ENCODE measurements around the gene FSD1.

DNA sequence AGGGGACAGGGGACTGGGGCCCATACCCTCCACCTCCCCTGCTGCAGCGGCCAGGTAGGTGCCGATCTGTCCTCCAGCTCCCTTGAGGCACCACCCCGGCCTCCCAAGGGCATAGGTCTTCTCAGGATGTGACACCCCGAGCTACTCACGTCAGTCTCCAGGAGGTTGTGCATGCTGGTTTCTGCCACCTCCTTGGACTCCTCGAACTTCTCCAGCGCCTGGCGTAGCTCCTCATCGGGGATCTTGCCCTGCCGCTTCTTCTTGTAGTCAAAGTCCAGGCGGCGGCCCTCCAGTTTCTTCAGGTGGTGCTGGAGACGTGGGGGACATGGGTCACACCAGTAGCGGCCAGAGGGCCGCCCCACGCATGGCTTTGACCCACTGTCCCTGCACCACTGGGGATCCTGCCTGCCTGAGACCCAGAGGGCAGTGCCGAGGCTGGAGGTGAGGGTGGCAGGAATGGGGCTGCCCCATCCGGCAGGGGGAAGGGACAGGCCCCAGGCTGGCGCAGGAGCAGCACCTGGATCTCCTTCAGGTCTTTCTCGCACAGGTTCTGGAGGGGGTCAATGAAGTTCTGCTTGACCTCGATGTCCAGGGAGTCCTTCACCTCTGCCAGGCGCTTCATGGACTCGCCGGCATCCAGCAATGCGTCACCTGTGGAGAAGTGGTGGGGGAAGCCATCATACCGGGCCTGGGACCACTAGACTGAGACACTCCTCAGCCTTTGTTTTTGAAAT lies 59.3 kb downstream of the FSD1 start:
- TF ChIP-seq POLR2AphosphoS5 (IDR thresholded peaks at IDR 0.05; ENCODE audit: low read depth, low read length): no peak; the same call in 1 of the 2 replicates
- TF ChIP-seq SIN3A (IDR thresholded peaks at IDR 0.05; ENCODE audit: borderline replicate concordance, insufficient read depth, low read length): no peak
- no peak for TF ChIP-seq TAF1 (IDR thresholded peaks at IDR 0.05; ENCODE audit: borderline replicate concordance, insufficient read depth, low read length)
- TF ChIP-seq, protein P1, sequence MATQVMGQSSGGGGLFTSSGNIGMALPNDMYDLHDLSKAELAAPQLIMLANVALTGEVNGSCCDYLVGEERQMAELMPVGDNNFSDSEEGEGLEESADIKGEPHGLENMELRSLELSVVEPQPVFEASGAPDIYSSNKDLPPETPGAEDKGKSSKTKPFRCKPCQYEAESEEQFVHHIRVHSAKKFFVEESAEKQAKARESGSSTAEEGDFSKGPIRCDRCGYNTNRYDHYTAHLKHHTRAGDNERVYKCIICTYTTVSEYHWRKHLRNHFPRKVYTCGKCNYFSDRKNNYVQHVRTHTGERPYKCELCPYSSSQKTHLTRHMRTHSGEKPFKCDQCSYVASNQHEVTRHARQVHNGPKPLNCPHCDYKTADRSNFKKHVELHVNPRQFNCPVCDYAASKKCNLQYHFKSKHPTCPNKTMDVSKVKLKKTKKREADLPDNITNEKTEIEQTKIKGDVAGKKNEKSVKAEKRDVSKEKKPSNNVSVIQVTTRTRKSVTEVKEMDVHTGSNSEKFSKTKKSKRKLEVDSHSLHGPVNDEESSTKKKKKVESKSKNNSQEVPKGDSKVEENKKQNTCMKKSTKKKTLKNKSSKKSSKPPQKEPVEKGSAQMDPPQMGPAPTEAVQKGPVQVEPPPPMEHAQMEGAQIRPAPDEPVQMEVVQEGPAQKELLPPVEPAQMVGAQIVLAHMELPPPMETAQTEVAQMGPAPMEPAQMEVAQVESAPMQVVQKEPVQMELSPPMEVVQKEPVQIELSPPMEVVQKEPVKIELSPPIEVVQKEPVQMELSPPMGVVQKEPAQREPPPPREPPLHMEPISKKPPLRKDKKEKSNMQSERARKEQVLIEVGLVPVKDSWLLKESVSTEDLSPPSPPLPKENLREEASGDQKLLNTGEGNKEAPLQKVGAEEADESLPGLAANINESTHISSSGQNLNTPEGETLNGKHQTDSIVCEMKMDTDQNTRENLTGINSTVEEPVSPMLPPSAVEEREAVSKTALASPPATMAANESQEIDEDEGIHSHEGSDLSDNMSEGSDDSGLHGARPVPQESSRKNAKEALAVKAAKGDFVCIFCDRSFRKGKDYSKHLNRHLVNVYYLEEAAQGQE (IDR thresholded peaks at IDR 0.05; ENCODE audit: insufficient read depth in 1 of 2, low read depth in 2 of 2, low read length in 2 of 2): no peak

Measured in PFSK-1 (cell line).